Posterior cingulate gyrus (tissue), 11 donors: ENCODE results near the gene MRPL30.
"Not testable (repeated sequence)": the region's sequence is repeated elsewhere in the genome, so short reads cannot be mapped to it uniquely, and the experiment has no call there.

Experiments used
- DNase-seq, 10 donors: peaks; one replicate each; pipeline versions ENCODE4 v3.0.0 to v3.0.0-alpha.2; 2020 to 2021; ENCODE audit warnings: mixed read lengths in 3 of 10
- intact Hi-C: fragments of 100-400 bp; cut with DNase I; formaldehyde crosslinking; loops from one replicate; pipeline ENCODE4 v1.15.1; 2023

MRPL30 gene

DNA sequence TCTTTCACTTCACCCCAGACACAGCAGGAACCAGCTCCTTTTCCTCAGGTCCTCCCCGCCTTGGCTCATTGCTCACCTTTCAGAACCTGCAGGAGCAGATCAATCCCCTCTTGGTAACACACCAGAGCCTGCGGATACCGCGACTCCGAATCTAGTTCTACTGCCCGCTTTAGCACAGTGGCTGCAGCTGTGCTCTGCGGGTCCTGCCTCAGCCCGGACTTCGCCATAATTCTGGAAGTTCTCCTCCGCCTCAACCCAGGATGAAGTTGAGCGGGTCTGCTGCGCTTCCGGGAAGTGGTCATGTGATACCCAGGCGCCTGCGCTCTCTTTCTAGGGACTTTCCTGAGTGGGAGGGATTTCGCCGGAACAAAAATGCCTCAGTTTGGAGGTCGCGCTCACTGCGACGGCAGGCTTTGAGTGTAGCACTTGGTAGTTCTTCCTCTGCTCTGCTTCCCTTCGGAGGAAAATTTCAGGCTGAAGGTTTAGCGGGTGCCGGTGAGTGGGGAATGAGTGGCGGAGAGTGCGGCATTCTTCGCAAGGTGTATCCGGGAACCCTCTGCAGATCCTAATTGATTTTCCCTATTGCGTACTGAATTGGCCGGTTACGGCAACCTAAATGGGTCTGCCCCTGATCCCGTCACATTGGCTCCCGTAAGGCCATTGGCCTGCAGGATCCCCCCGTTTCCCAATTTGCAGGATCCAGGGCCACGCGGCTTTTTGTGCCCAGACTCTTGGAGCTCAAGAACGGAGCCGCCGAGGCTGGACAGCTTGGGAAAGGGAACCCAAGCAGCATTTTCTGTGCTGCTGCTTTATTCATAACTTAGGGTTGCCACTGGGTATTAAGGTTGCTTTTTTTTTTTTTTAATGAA lies at the start of gene MRPL30, which contains the start of gene MITD1:
Gene MRPL30 (plus strand): TSS at position 430 of the 869 bp plus-strand sequence. CDS start 5,020 bp downstream, outside the sequence.
Gene MITD1 (minus strand): TSS at position 304 of the 869 bp plus-strand sequence. CDS start 77 bp downstream, at position 227.
- peak; percentile 91 to 99 (median 95) for DNase-seq
- intact Hi-C loops, result loop anchor here (1.0 to 2.0 kb wide), 3 partner anchors 26 to 310 kb away; partner anchors contain the start of genes LIPT1, REV1, TSGA10 and TXNDC9

DNA sequence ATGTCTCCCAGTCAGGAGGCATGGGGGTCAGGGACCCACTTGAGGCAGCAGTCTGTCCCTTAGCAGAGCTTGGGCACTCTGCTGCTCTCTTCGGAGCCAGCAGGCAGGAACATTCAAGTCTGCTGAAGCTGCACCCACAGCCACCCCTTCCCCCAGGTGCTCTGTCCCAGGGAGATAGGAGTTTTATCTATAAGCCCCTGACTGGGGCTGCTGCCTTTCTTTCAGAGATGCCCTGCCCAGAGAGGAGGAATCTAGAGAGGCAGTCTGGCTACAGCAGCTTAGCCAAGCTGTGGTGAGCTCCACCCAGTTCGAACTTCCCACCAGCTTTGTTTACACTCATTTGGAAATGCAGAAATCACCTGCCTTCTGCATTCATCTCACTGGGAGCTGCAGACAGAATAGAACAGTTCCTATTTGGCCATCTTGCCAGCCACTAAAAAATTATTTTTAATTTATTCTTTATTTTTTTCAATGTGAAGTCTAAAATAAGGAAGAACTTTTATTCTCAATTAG lies 45.9 kb upstream of the MRPL30 start:
- peak in 1 of 10 donors; percentile 54 for DNase-seq
- intact Hi-C loops, result not testable (repeated sequence)

DNA sequence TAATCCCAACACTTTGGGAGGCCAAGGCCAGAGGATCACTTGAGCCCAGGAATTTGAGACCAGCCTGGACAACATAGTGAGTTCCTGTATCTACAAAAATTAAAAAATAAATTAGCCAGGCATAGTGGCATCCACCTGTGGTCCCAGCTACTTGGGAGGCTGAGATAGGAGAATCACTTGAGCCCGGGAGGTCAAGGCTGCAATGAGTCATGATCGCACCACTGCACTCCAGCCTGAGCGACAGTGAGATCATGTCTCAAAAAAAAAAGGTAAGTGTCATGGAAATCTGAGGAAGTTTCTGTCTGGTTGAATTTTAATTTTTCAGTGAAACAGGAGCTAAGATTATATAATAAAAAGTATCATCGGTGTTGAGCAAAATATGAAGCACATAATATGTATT lies 42.0 kb upstream of the MRPL30 start:
- DNase-seq, result no peak
- intact Hi-C loops, result no loop called here

DNA sequence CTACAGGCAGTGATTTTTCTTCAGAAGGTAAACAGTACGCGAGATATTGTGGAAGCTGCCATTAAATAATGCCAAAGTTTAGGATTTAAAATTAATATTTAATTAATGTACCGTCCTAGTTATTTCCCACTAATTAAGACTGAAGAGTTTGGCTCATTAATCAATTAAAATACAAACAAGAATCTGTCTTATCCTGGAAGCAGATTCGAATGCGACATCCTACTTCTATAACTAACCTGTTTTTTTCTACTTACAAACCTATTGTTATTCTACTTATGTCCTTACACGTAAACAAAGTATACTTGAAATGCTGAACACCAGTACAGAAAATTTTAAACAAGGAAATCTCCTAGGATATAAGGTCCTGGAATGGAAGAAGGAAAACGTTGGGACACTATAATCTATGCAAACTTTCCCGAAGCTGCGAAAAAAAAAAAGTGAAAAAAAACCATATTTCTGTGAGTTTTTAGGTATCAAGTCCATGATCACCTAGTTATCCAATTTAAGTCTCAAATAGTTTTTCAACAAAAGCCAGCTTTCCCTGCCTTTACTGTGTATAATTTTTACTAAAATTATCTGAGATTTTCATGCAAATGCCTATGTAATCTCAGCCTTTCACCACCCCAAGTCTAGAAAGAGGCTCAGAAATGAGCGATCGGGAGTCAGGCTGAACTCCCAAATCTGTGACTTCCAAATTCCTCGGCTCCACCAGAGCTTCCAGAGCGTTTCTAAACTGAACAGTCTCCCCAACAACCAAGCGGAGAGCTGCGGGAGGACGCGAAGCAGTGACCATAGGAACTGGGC lies 40.7 kb upstream of the MRPL30 start:
- intact Hi-C loops, result loop anchor here (2.0 kb wide), 1 partner anchor 15 kb away; the partner anchor contains the start of genes LIPT1 and TSGA10
- DNase-seq, result no peak

DNA sequence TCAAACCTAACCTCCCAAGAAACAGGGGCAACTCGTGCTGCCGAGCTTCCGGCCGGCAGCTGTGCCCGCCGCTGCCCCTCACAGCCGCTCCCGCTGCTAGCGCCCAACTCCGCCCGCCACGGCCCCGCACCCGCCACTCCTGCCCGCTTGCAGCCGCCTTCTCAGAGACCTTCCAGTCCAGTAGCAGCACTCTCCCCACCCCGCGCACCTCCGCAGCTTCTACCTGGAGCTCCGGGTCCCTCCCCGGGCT lies 40.2 kb upstream of the MRPL30 start:
- DNase-seq, result no peak
- intact Hi-C loops, result loop anchor here (2.0 kb wide), 1 partner anchor 14 kb away; the partner anchor contains the start of genes LIPT1 and TSGA10

DNA sequence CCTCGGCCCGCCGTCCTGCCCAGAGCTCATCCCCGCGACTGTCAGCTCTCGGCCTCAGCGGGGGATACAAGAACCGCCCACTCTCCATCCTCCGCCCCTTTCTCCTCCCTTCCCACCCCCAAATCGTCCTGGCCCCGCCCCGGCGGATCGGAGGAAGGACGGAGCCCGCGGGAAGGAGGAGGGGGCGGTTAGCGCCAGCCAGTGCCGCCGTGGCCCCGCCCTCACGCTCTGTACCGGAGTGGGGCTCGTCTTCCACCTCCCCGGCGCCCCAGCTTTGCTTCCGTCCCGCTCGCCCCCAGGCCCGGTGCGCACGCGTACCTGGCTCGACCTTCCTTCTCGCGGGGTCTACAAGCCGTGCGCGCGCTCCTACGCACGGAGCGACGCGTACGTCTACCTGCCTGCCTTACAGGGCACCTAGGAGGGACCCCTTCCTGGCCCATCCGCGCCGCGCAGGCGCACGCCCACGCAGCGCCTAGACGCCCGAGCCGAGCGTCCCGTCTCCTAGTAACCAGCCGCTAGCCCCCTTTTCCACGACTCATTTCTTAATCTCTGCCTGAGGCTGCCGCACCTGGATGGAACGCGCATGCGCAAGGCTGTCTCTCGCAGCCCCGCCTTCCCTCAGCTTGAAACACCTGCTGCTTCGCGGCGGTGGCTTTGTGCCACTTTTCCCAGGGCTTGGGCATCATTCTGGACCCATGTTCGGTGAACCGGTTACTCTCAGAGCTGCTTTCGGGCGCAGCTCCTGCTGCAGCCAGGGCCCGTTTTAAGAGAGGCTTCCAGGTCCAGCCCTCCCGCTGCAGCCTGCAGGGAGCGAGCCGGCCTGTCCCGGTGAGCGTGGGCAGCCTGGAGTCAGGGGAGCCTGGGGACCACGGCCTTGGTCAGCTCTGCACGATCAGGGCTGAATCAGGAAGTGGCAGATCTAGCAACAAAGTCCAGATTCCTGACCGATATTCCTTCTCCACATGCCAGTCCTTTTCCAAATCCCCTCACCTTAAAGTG lies 39.6 kb upstream of the MRPL30 start, which contains the start of gene C2orf15:
Gene C2orf15 (plus strand): TSS at position 598 of the 999 bp plus-strand sequence. CDS start 8,852 bp downstream, outside the sequence.
- intact Hi-C loops, result loop anchor here (2.0 kb wide), 1 partner anchor 13 kb away; the partner anchor contains the start of genes LIPT1 and TSGA10
- DNase-seq, result peak; percentile 89 to 99 (median 94)

DNA sequence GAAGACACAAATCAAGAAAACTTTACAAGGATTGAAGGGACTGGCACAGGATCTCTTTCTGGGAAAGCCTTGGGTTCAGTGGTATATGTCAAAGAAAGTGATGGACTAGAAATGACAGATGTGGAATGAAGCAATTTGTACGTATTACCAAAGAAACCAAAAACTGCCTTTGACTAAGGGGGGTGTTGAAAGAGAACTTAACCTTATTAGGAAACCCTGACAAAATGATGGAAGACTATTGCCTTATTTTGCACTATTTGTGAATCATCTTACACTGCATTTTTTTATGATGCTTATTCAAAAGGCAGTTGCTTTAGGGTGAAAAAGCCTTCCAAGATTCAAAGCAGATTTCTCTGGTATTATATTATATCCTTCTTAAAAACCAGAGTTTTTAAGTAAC lies 30.3 kb upstream of the MRPL30 start:
- DNase-seq, result no peak
- intact Hi-C loops, result loop anchor here (10.0 kb wide), 1 partner anchor 184 kb away; the partner anchor contains the start of genes EIF5B and TXNDC9

DNA sequence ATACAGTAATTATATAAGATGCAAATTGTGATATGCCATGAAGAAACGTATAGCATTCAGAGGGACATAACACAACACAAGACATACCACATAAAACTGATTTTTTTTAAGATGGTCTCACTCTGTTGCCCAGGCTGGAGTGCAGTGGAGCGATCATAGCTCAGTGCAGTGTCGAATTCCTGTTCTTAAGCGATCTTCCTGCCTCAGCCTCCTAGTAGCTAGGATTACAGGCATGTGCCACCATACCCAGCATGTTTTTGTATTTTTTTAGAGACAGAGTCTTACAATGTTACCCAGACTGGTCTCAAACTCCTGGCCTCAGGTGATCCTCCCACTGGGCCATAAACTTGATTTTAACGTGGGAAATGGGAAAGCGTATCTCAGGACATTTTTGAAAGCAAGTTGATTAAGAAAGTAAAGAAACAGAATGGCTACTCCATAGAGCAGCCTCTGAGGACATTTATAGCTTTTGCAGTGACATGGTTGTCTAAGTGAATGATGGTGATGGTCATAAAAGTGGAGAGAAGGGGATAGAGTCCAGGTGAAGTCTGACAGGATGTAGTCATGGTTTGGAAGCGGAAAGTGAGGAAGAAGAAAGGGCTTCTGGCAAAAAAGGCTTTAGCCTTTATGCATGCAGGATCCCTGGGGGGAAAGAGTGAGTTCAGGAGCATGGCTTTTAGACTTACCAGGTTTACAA lies 28.6 kb upstream of the MRPL30 start:
- intact Hi-C loops, result loop anchor here (10.0 kb wide), 1 partner anchor 182 kb away; the partner anchor contains the start of genes EIF5B and TXNDC9
- DNase-seq, result no peak

DNA sequence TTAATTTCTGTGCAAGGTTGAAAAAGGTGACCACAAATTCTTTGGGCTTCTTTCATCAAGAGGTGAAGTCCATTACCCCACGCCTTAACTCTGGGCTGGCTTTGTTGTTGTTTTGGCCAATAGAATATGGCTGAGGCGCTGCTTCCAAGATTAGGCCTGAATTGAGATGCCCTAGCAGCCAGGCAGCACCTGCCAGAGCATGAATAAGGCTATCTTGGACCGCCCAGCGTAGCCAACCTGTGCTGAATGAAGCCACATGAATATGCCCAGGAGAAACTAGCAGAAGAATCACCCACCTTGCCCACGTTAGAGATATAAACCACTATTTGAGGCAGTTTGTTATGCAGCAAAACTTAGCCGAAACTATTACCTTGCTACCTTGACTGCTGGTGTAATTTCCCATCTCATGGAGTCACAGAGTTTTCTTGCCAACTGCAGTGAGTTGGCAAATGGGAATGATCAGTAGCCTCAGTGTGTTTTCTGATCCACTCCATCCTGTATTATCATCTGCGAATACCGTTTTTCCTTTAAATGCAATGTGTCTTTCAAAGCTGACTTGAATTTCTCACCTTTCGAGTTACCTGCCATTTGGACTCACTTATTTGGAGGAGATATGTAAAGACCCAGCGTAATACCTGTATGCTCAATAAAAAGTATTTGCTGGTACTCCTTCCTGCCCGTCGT lies 26.9 kb upstream of the MRPL30 start:
- DNase-seq, result no peak
- intact Hi-C loops, result loop anchor here (2.0 to 10.0 kb wide), 3 partner anchors 13 to 181 kb away; partner anchors contain the start of genes C2orf15, EIF5B, MITD1 and MRPL30

DNA sequence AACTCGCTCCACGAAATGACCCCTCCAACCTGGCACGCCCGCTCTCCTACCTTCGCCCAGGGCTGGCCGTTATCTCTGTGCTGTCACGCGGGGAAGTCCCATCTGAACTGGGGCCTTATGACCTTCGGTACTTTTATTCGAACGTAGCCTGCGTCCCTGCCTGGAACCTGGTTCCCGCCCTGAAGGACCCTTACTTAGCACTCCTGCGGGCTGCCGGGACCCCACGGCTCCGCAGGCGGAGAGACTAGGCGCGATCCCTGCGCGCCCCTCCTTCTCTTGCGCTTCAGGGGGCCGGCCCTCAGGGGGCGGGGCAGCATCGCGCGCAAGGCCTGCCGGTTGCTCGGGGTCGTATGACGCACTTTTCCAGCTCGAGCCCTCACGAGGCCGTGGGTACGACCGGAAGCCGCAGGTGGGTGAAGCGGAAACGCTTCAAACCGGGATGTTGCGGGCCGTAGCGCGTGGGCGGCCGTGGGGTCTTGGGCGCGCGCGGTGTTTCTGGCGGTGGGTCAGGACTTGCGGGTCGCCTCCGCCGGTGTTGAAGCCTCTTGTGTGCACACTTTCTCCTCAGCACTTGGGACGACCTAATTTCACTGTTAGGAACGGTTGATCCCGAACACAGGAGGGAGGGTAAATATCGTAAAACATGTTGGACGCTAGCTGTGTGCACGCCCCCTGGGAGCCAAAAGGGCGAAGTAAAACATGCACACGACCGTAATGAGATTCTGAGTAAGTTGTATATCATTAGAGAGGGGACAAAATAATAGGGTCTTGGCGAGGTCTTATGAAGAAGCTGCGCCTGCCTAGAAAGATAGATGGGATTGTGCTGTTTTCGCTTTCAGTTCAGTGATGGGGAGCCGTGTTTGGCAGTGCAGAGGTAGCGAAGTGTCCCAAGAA lies 26.1 kb upstream of the MRPL30 start, which contains the start of the genes LIPT1 and TSGA10:
Gene LIPT1 (plus strand): TSS at position 325 of the 894 bp plus-strand sequence. CDS start 6,991 bp downstream, outside the sequence.
Gene TSGA10 (minus strand): TSS at position 300 of the 894 bp plus-strand sequence. CDS start 45,503 bp downstream, outside the sequence.
- intact Hi-C loops, result loop anchor here (2.0 to 10.0 kb wide), 3 partner anchors 14 to 180 kb away; partner anchors contain the start of genes C2orf15, EIF5B, MITD1 and MRPL30
- DNase-seq, result peak; percentile 85 to 99 (median 90)

DNA sequence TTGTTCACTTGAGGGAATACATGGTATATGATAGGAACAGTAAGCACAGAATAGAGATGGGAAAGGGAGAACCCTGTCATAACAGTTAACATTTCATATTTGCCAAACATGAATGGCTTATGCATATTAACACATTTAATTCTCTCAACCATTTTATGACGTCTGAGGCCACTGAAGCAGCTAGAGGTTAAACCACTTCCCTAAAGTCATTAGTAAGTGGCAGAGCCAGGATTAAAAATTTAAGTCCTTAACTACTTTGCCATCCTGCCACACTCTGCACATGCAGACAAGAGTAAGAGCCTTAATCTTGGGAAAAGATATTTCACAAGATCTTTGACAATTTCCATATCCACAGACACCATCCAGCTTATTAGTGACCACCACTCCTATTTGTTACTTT lies 24.1 kb upstream of the MRPL30 start:
- no peak for DNase-seq
- intact Hi-C loops, result loop anchor here (10.0 kb wide), 1 partner anchor 178 kb away; the partner anchor contains the start of genes EIF5B and TXNDC9

DNA sequence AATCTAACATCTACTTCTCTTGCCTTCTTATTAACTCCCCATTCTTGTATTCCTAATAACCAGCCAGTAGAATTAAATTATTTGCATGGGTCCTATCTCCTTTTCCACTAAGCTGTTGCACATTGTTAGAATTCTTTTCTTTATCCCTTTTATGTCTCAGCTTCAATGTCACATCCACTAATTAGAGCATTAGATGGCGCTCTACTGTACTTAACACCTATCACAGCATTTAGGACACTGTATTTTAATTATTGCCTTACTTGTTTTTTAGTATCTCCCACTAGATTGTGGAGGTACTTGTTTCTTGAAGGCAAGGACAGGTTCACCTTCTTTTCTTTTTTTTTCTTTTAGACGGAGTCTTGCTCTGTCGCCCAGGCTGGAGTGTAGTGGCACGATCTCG lies 22.4 kb upstream of the MRPL30 start:
- DNase-seq, result no peak
- intact Hi-C loops, result loop anchor here (10.0 kb wide), 1 partner anchor 176 kb away; the partner anchor contains the start of genes EIF5B and TXNDC9

DNA sequence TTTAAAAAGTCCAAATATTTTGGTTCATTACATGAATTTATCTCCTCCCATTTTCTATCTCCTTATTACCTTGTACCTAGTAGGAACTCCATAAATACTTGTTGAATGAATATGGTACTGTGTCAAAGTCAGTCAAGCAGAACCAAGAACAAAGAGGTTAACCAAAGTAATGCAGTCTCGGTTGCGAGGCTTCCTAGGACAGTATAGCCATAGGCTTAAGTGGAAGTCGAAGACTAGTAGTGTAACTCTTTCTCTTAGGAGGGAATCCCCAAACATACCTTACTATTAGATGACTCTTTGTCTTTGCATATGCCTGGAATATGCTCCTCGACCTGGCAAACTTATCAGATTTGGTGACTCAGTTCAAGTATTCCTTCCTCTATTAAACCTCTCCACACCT lies 21.4 kb upstream of the MRPL30 start:
- intact Hi-C loops, result loop anchor here (10.0 kb wide), 1 partner anchor 175 kb away; the partner anchor contains the start of genes EIF5B and TXNDC9
- DNase-seq, result no peak

DNA sequence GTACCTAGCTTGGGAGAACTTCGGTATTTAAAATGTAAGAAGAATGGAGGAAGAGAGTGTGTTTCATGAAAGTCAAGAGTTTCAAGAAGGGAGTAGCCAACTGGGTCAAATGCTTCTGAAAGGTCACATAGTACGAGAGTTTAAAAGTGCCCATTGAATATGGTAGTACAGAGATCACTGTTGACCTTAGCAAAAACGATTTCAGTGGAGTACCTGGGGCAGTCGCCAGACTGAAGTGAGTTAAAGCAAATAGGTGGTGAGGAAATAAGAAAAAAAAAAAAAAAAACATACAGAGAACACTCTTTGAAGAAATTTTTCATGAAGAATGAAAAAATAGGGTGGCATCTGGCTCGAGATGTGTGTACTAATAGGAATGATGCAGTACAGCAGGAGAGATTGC lies 14.8 kb upstream of the MRPL30 start:
- intact Hi-C loops, result no loop called here
- no peak for DNase-seq

DNA sequence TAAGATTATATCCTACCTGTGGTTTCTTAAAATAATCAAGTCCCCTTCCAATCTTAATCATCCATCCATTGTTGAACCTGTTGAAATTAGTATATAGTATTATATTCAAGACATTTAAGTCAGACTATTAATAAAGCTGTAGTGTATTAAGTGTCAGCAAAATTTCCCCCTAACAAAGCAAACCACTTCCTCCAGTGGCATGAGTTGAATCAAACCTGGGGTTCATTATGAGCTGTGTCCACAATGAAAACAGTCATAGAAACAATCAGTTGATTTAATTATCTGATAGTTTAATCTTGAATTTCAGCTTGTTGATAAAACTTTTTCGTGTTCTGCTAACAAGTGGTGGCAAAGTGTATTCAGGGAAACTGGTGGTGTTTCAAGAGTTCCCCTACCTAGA lies 11.4 kb upstream of the MRPL30 start:
- intact Hi-C loops, result no loop called here
- no peak for DNase-seq

DNA sequence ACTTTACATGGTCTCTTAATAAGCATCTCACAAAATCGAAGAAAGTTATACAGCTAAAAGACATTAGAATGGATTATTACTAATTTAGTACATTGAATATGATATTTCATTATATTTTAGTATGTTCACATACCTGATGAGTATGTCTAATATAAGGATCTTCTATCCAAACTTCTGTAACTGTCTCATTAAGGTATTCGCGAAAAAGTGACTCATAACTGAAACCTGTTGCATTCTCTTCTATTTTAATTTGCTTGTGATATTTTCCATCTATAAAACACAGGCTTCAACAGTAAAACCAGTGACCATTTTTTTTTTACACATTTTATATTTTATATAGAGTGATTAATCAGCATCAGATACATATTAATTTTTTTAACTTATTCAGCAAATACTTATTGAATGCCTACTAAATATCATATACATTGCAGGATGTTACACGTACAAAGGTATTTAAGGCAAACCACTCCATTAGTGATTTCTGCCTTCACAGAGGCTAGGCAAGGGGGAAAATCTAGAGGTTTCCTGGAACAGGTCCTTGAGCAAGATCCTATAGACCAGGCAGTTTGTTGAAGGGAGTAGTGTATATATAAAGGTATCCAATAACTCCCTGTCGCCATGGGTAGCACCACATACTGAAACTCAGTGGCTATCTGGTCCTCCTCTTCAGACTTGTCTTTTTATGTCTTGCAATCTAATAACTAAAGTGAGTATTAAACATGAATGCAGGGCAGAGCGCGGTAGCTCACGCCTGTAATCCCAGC lies 9.4 kb upstream of the MRPL30 start:
- no peak for DNase-seq
- intact Hi-C loops, result no loop called here
